ENCODE results near the gene SLC29A3.

- no peak for TF ChIP-seq CTCF (IDR thresholded peaks at IDR 0.05)
- no peak for TF ChIP-seq EP300 (IDR thresholded peaks at IDR 0.05)
- no peak for TF ChIP-seq POLR2AphosphoS5 (IDR thresholded peaks at IDR 0.05)
Observed at GRCh38 chr10:71353639-71354038, 34.6 kb downstream of the SLC29A3 start.
